GM21529 (cell line): ENCODE results near the gene PLCL1.
A peak's percentile ranks its signal among the peaks of the same experiment; 100 is the strongest.

ENCODE experiments used
- ATAC-seq: cut with Tn5 transposase; IDR thresholded peaks from one replicate; pipeline ENCODE4 v1.9.1; 2021; ENCODE audit not compliant: unreplicated experiment

Gene PLCL1

GRCh38 chr2:198098918-198099317 is 294.5 kb downstream of the PLCL1 start:
- no peak for ATAC-seq

GRCh38 chr2:198100346-198100745 is 296.0 kb downstream of the PLCL1 start:
- no peak for ATAC-seq

- no peak for ATAC-seq
Observed at GRCh38 chr2:198101688-198102087, 297.3 kb downstream of the PLCL1 start.

GRCh38 chr2:198102120-198102519 is 297.7 kb downstream of the PLCL1 start:
- no peak for ATAC-seq

GRCh38 chr2:198102856-198103255 is 298.5 kb downstream of the PLCL1 start:
- ATAC-seq = no peak

- ATAC-seq = no peak
Observed at GRCh38 chr2:198106621-198107385, 302.4 kb downstream of the PLCL1 start.

GRCh38 chr2:198113316-198113715 is 308.9 kb downstream of the PLCL1 start:
- ATAC-seq = no peak

GRCh38 chr2:198114064-198114463 is 309.7 kb downstream of the PLCL1 start:
- no peak for ATAC-seq

- no peak for ATAC-seq
Observed at GRCh38 chr2:198115201-198115600, 310.8 kb downstream of the PLCL1 start.

GRCh38 chr2:198116756-198117155 is 312.4 kb downstream of the PLCL1 start:
- no peak for ATAC-seq

- no peak for ATAC-seq
Observed at GRCh38 chr2:198117406-198118041, 313.1 kb downstream of the PLCL1 start.

- peak; percentile 84 for ATAC-seq
Observed at GRCh38 chr2:198127627-198128026, 323.2 kb downstream of the PLCL1 start.

GRCh38 chr2:198129609-198130008 is 325.2 kb downstream of the PLCL1 start:
- no peak for ATAC-seq

- no peak for ATAC-seq
Observed at GRCh38 chr2:198134293-198134955, 330.0 kb downstream of the PLCL1 start.

GRCh38 chr2:198135481-198135934 is 331.1 kb downstream of the PLCL1 start:
- ATAC-seq = no peak

GRCh38 chr2:198136142-198136541 is 331.7 kb downstream of the PLCL1 start:
- ATAC-seq = no peak

- no peak for ATAC-seq
Observed at GRCh38 chr2:198137733-198138132, 333.3 kb downstream of the PLCL1 start.

- no peak for ATAC-seq
Observed at GRCh38 chr2:198141726-198142125, 337.3 kb downstream of the PLCL1 start.

GRCh38 chr2:198143156-198143555 is 338.8 kb downstream of the PLCL1 start:
- ATAC-seq = no peak

- ATAC-seq = no peak
Observed at GRCh38 chr2:198143793-198144192, 339.4 kb downstream of the PLCL1 start.

- ATAC-seq = no peak
Observed at GRCh38 chr2:198144660-198145059, 340.3 kb downstream of the PLCL1 start.

- no peak for ATAC-seq
Observed at GRCh38 chr2:198146346-198146940, 342.1 kb downstream of the PLCL1 start.
